Gastroesophageal sphincter (tissue), 4 donors: Measurements from ENCODE around the gene DVL2. TPM values are rescaled to one million over a fixed set of nuclear protein-coding genes. Genes with fewer than 3 reads are reported as not detected.

Experiments
- ATAC-seq: fragments of 150-250 bp; one replicate; pipeline ENCODE4 v1.9.1; 2016; ENCODE audit warnings: mild to moderate bottlenecking, moderate library complexity
- H3K27ac ChIP-seq, 4 donors: fragments of 200-600 bp; sonication (generic) in 3 of 4; 1 replicate in 3 of 4; 2 replicates in 1 of 4; pipeline ENCODE4 v1.5.1; 2016 to 2019
- H3K27me3 ChIP-seq: fragments of 200-600 bp; sonication (generic); one replicate; pipeline ENCODE4 v1.5.1; 2019
- H3K36me3 ChIP-seq, 2 donors: fragments of 200-600 bp; sonication (generic); one replicate each; pipeline ENCODE4 v1.5.1; 2019; ENCODE audit warnings: control low read depth in 1 of 2
- H3K4me1 ChIP-seq, 3 donors: fragments of 200-600 bp; sonication (generic); 1 replicate in 2 of 3; 2 replicates in 1 of 3; pipeline ENCODE4 v1.5.1; 2016 to 2019; ENCODE audit warnings: control low read depth in 2 of 3
- H3K4me3 ChIP-seq, 2 donors: fragments of 200-600 bp; sonication (generic); one replicate each; pipeline ENCODE4 v1.5.1; 2019; ENCODE audit warnings: mild to moderate bottlenecking in 1 of 2, moderate library complexity in 1 of 2
- H3K9me3 ChIP-seq, 3 donors: fragments of 200-600 bp; sonication (generic); one replicate each; pipeline ENCODE4 v1.5.1; 2017 to 2019; ENCODE audit warnings: control low read depth in 2 of 3
- EP300 ChIP-seq: sonication (generic); formaldehyde crosslinking; IDR thresholded peaks from one replicate; pipeline ENCODE4 v1.6.1; 2017; ENCODE audit warnings: antibody characterized with exemption, mild to moderate bottlenecking
- POLR2A ChIP-seq, 2 donors: fragments of 450-650 bp; IDR thresholded peaks; one replicate each; pipeline ENCODE4 v1.6.1; 2017; ENCODE audit warnings: antibody characterized with exemption in 2 of 2, mild to moderate bottlenecking in 2 of 2, moderate library complexity in 1 of 2
- POLR2AphosphoS5 ChIP-seq: sonication (generic); formaldehyde crosslinking; IDR thresholded peaks from one replicate; pipeline ENCODE4 v1.6.1; 2017; ENCODE audit warnings: antibody characterized with exemption
- WGBS, 2 donors: methylation state at CpG; one replicate each; pipeline ENCODE4 v1.1.5; 2018; ENCODE audit warnings: low coverage in 1 of 2; 5-methylcytosine and 5-hydroxymethylcytosine counted together
- total RNA-seq, 4 donors: library from RNA; depleted of rRNA; stranded (reverse); fragments of >200 nt; gene quantifications; one replicate each; pipeline ENCODE4 v1.1.0, GENCODE V29; 2016
- TF ChIP-seq, protein P1 (sequence below), 4 experiments: fragments of 200-600 bp in 2 of 4; fragments of 450-650 bp in 2 of 4; sonication (generic) in 1 of 4; IDR thresholded peaks; one replicate each; pipeline ENCODE4 v1.5.1; 2017 to 2019; ENCODE audit warnings: antibody characterized with exemption in 4 of 4, mild to moderate bottlenecking in 2 of 4, moderate library complexity in 2 of 4

DVL2 gene
- total RNA-seq, 4 donors from 2014 or later, result 33.0 to 53.9 (median 45.0) TPM

DNA sequence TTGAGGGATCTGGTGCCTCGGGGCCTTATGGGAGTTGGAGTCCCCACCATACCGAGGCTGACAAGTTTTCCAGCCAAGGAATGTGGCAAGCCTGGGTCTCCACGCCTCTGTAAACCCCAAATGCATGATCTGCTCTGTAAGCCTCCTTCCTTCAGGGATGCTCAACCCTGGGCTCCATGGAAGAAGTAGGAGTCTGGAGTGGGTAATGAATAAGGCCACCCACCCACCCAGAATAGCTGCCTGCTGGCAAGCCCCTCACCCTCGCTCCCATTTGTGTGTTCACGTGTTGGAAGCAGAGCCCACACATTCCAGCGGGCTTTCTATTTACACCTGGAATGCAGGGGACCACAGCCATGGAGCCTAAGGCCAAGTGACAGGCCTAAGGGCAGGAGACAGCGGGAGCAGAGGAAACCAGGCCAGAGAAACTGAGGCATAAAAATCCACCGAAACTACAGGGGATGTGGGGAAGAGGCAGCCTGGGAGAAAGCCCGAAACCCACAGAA is 19.1 kb downstream of the DVL2 start:
- no peaks in the 10 kb centered on the region for H3K36me3 ChIP-seq
- H3K4me3 ChIP-seq, result peak overlapping the region in 1 of 2 donors; percentile 62
- TF ChIP-seq POLR2A (IDR thresholded peaks at IDR 0.05) (no peak), POLR2AphosphoS5 (peak; percentile 40), EP300 (no peak)
- TF ChIP-seq, protein P1, sequence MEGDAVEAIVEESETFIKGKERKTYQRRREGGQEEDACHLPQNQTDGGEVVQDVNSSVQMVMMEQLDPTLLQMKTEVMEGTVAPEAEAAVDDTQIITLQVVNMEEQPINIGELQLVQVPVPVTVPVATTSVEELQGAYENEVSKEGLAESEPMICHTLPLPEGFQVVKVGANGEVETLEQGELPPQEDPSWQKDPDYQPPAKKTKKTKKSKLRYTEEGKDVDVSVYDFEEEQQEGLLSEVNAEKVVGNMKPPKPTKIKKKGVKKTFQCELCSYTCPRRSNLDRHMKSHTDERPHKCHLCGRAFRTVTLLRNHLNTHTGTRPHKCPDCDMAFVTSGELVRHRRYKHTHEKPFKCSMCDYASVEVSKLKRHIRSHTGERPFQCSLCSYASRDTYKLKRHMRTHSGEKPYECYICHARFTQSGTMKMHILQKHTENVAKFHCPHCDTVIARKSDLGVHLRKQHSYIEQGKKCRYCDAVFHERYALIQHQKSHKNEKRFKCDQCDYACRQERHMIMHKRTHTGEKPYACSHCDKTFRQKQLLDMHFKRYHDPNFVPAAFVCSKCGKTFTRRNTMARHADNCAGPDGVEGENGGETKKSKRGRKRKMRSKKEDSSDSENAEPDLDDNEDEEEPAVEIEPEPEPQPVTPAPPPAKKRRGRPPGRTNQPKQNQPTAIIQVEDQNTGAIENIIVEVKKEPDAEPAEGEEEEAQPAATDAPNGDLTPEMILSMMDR (IDR thresholded peaks at IDR 0.05), result no peak
- H3K9me3 ChIP-seq, result no peaks in the 10 kb centered on the region
- peaks cover 4 to 76% (median 36%) of the 10 kb centered on the region in 3 donors for H3K4me1 ChIP-seq
- no peak for ATAC-seq
- WGBS, 2 donors, result 21 to 80% methylated on average over 1 to 2 of the region's 9 CpGs
- no peaks in the 10 kb centered on the region for H3K27me3 ChIP-seq
- peak overlapping the region; percentile 26 to 98 (median 92) for H3K27ac ChIP-seq

DNA sequence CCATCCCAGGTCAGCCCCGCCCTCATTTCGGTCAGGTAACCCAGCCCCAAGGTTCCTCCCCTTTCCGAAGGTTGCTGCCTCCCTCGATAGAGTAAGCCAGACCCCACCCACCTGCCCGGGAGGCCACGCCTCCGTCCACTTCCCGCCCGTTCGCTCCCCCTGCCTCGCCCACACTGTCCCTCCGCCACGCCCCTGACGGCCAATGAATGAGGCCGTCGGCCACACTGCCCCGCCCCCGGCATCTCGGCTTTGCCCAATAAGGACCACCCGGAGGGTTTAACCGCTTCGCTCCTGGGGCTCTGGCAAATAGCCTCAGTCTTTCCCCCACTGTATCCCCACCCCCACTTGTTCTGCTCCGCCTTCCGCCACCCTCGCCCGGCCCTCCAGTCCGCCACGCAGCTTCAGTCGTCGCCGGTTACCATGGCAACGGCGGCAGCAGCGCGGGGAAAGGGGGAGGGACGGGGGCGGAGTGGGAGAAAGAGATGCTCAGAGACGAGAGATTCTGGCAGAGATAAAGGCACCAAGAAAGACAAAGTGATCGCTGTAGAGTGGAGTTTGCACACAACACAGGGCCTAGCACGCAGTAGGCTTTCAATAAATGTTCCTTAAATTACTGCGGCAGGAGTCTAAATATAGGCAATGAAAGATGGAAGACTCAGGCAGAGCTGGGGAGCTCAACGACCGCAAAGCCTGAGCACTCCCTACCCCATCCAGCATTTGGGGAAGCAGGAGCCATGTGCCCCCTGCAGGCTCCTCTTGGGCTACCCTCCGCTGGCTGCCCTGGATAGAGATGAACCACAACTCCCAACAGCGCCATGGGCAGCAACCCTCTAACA is 19.8 kb downstream of the DVL2 start:
- Histone ChIP-seq H3K27ac (peak overlapping the region; percentile 21 to 98 (median 92)), H3K4me3 (peak overlapping the region; percentile 39 to 62), H3K27me3 (no peaks in the 10 kb centered on the region), H3K36me3 (no peaks in the 10 kb centered on the region), H3K4me1 (peaks cover 4 to 74% (median 36%) of the 10 kb centered on the region in 3 donors), H3K9me3 (no peaks in the 10 kb centered on the region)
- ATAC-seq, result peak; percentile 90
- TF ChIP-seq, protein P1 (IDR thresholded peaks at IDR 0.05), result peak in 3 of 4 experiments; percentile 49 to 53 (median 49)
- TF ChIP-seq POLR2A (IDR thresholded peaks at IDR 0.05) (no peak), EP300 (no peak), POLR2AphosphoS5 (peak; percentile 43)
- 1 to 2% methylated on average over 11 to 21 of the region's 45 CpGs for WGBS, 2 donors

DNA sequence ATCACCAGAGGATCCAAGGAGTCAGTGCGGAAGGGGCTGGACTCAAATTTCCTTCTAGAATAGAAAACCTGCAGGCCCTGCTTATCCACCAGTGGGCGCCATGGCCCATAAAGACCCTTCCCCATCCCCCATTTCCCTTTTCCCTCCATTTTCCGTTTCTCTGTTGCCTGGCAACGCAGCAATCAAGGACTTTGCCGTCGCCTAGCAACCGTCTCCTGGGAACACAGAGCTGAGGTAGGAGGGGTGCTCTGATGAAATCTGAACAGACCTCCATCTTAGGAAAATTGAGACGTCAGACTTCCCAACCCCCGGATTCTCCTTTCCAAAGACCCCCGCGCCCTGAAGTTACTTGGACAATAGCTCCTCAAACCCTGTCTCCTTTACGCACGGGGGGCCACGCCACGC is 20.4 kb downstream of the DVL2 start:
- H3K36me3 ChIP-seq, result no peaks in the 10 kb centered on the region
- H3K4me1 ChIP-seq, result peaks cover 4 to 68% (median 36%) of the 10 kb centered on the region in 3 donors
- ATAC-seq, result peak; percentile 24
- peak overlapping the region; percentile 39 to 62 for H3K4me3 ChIP-seq
- 0 to 4% methylated on average over 11 to 13 of the region's 15 CpGs for WGBS, 2 donors
- no peaks in the 10 kb centered on the region for H3K27me3 ChIP-seq
- no peaks in the 10 kb centered on the region for H3K9me3 ChIP-seq
- no peak for TF ChIP-seq EP300
- TF ChIP-seq, protein P1 (IDR thresholded peaks at IDR 0.05), result peak in 2 of 4 experiments; percentile 32 to 37
- H3K27ac ChIP-seq, result peak overlapping the region in 3 of 4 donors; percentile 88 to 98 (median 97)

DNA sequence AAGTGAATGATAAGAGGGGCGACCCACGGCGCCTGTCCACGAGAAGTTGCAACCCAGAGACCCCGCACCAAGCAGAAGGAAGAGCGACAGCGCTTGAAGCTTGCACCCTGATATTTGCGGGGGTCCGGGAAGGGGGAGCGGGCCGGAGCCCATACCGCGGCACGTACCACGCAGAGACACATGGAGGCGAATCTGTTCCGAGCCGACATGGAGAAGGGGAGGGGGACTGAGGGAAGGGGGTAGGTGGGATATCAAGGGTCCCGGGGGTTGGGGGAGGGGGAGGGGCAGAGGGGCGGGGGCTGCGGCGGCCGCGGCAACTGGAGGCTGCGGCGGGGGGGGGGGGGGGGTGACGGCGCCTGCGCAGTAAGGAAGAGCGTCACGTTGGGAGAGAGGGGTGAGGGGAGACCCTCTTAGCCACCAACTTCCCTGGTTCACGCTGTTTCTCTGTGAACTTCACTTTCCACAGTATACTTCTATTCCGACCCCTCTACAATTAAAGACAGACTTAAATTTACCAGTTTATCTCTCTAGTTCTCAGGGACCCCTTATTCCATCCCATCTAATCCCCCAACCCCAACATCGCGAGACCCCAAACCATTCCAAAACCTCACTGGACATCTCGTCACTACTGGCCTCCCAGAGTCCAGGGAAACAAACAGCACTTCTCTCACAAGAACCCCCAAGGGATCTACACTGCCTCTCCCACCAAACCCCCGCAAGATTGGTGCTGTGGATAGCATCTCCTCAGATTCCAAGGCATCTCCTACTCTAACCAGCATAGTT is 22.6 kb downstream of the DVL2 start:
- Histone ChIP-seq H3K4me3 (peak overlapping the region in 1 of 2 donors; percentile 4), H3K27me3 (no peaks in the 10 kb centered on the region), H3K36me3 (no peaks in the 10 kb centered on the region), H3K9me3 (no peaks in the 10 kb centered on the region), H3K27ac (no peak overlapping the region), H3K4me1 (peaks cover 4 to 66% (median 27%) of the 10 kb centered on the region in 3 donors)
- WGBS, 2 donors, result 34 to 39% methylated on average over 12 to 16 of the region's 37 CpGs
- ATAC-seq, result no peak
- TF ChIP-seq POLR2A (IDR thresholded peaks at IDR 0.05), result no peak

DNA sequence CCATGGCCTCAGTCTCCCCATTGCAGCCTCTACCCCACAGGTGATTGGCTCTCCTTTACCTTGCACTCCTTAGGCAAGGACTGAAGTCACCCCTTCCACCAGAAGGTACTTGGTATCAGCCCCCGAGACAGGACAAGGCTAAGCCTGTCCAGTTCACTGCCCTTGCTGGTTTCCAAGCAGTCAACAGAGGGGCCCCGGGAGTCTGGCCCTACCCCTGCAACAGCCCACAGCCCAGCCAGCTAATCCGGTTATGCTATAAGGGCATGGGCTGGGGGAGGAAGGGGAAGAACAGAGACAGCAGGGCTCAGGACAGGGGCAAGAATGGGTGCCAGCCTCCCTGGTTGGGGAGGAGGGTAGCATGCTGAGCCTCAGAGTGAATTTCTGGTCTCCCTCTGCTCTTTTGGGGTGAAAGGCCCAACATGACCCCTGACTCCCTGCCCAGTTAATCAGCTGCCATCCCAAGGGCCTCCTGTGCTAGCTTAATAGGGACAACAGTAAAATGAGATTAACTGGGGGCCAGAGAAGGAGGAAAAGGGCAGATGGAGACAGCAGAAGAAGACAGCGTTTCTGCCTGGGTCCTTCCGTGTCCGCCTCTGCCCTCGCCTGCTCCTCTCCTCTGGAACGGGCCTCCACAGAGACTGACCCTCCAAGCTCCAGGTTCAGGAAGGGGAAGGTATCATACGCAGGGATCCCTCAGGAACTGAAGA is 25.4 kb downstream of the DVL2 start:
- H3K4me3 ChIP-seq, result no peak overlapping the region
- H3K36me3 ChIP-seq, result peaks cover 0 to 2% of the 10 kb centered on the region in 2 donors
- peaks cover 0 to 67% (median 9%) of the 10 kb centered on the region in 3 donors for H3K4me1 ChIP-seq
- 77 to 80% methylated on average over 1 to 3 of the region's 9 CpGs for WGBS, 2 donors
- no peaks in the 10 kb centered on the region for H3K9me3 ChIP-seq
- no peak for ATAC-seq
- H3K27ac ChIP-seq, result no peak overlapping the region
- no peak for TF ChIP-seq POLR2A (IDR thresholded peaks at IDR 0.05)
- TF ChIP-seq EP300, result no peak
- no peak for TF ChIP-seq POLR2AphosphoS5
- TF ChIP-seq, protein P1 (IDR thresholded peaks at IDR 0.05), result no peak
- no peaks in the 10 kb centered on the region for H3K27me3 ChIP-seq
